ENCODE results near the gene FAM81A. TPM values are rescaled to one million over a fixed set of nuclear protein-coding genes. Genes with fewer than 3 reads are reported as not detected.
"Not testable (repeated sequence)": the region's sequence is repeated elsewhere in the genome, so short reads cannot be mapped to it uniquely, and the experiment has no call there.

The FAM81A gene
- total and polyA plus RNA-seq, 9 of the 15 experiments (the other 6 are each of a cell fraction or from before 2014, with no cell fraction given) = not detected

DNA sequence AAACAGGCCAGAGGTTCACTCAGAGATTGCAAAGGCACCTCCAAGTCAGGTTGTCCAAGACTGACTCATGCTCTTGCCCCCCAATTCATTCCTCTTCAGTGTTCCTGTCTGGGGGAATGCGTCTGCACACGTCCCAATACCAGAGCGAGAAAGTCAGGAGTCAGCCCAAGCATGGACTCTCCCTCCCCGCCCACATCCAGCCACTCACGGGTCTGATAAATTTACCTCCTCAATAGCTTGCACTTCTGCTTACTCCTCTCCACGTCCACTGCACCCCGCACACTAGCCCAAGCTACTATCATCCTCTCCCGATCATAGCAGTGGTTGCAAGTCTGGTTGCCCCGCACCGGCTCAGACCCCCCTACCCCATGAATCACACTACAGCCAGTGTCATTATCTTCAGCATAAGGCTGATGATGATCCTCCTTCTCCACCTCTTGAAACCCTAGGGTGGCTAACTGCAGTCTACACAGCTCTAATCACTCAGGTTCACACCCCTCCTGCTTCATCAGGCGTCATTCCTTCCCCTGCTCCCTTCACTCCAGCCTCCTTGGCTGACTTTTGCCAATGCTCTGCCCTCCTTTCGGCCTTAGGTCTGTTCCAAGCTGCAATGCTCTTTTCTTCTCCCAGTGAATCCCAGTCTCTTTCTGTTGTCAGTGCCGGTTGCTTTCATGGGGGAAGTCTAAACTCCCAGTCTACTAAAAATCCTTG lies 37.7 kb upstream of the FAM81A start:
- no peaks in the 10 kb centered on the region for H3K9me1 ChIP-seq (ENCODE audit: control insufficient read depth, insufficient read depth, low read length)
- H2AFZ ChIP-seq (ENCODE audit: low read depth, low read length) = no peak overlapping the region
- H3K4me2 ChIP-seq (ENCODE audit: insufficient read depth, low read length) = no peak overlapping the region
- WGBS (ENCODE audit: insufficient coverage, low coverage, missing lambda C conversion rate) = 0% methylated on average over 13 of the region's 13 CpGs
- no peaks in the 10 kb centered on the region for H4K20me1 ChIP-seq (replicated peaks; ENCODE audit: control insufficient read depth, insufficient read depth, low read length)
- BruUV-seq (replicated peaks) = no TSS peak
- no peak overlapping the region for H3K27ac ChIP-seq (ENCODE audit: extremely low read depth, low read depth, low read length)
- intact Hi-C loops (cut with micrococcal nuclease) (no loop called here), in situ Hi-C loops (cut with MboI) (no loop called here)
- peaks cover 18 to 36% of the 10 kb centered on the region in 2 experiments for H3K27me3 ChIP-seq (ENCODE audit: control insufficient read depth in 2 of 2, insufficient read depth in 2 of 2, low read length in 2 of 2)
- no peaks in the 10 kb centered on the region for H3K79me2 ChIP-seq (ENCODE audit: control insufficient read depth, insufficient read depth, low read length)
- POLR2A ChIA-PET = interaction anchor here (0.7 kb wide), 1 partner anchor 99 kb away, joined by 3 read pairs; no protein-coding TSS in a partner anchor
- H3K4me1 ChIP-seq (replicated peaks in 1 of 2; ENCODE audit: control insufficient read depth in 2 of 2, insufficient read depth in 2 of 2, low read length in 2 of 2) = no peaks in the 10 kb centered on the region
- no peak overlapping the region for H3K4me3 ChIP-seq
- no peak for TF ChIP-seq TEAD2 (tag; IDR thresholded peaks at IDR 0.05)
- TF ChIP-seq, protein P1, sequence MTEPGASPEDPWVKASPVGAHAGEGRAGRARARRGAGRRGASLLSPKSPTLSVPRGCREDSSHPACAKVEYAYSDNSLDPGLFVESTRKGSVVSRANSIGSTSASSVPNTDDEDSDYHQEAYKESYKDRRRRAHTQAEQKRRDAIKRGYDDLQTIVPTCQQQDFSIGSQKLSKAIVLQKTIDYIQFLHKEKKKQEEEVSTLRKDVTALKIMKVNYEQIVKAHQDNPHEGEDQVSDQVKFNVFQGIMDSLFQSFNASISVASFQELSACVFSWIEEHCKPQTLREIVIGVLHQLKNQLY (CRISPR knock-in tag; conservative IDR thresholded peaks at IDR 0.05) = no peak
- no peak for TF ChIP-seq NR0B1 (IDR thresholded peaks at IDR 0.05; ENCODE audit: partially characterized antibody)
- DNase-seq (ENCODE audit: extremely low read depth in 1 of 4, low spot score in 3 of 4) (no peak), ATAC-seq (no peak), FAIRE-seq (no peak)
- no peak overlapping the region for H3K9ac ChIP-seq (ENCODE audit: insufficient read depth in 1 of 2, low read depth in 2 of 2, low read length in 2 of 2)
- CTCF ChIA-PET (ENCODE audit: low intra/inter-chr PET ratio) = no interaction called here
- H3K9me3 ChIP-seq (replicated peaks; ENCODE audit: control insufficient read depth, insufficient read depth, low read depth, low read length) = no peaks in the 10 kb centered on the region
- no peaks in the 10 kb centered on the region for H3K36me3 ChIP-seq (ENCODE audit: control insufficient read depth, insufficient read depth, low read length)

- H3K36me3 ChIP-seq (ENCODE audit: control insufficient read depth, insufficient read depth, low read length); FAIRE-seq; ATAC-seq; H4K20me1 ChIP-seq (replicated peaks; ENCODE audit: control insufficient read depth, insufficient read depth, low read length); H3K4me2 ChIP-seq (ENCODE audit: insufficient read depth, low read length); H3K9me3 ChIP-seq (replicated peaks; ENCODE audit: control insufficient read depth, insufficient read depth, low read depth, low read length); H2AFZ ChIP-seq (ENCODE audit: low read depth, low read length); H3K27ac ChIP-seq (ENCODE audit: extremely low read depth, low read depth, low read length); H3K4me1 ChIP-seq (replicated peaks in 1 of 2; ENCODE audit: control insufficient read depth in 2 of 2, insufficient read depth in 2 of 2, low read length in 2 of 2); BruUV-seq (replicated peaks); H3K9ac ChIP-seq (ENCODE audit: insufficient read depth in 1 of 2, low read depth in 2 of 2, low read length in 2 of 2); in situ Hi-C loops (cut with MboI); H3K79me2 ChIP-seq (ENCODE audit: control insufficient read depth, insufficient read depth, low read length); DNase-seq (ENCODE audit: extremely low read depth in 1 of 4, low spot score in 3 of 4); intact Hi-C loops (cut with micrococcal nuclease); H3K4me3 ChIP-seq; H3K9me1 ChIP-seq (ENCODE audit: control insufficient read depth, insufficient read depth, low read length): not testable (repeated sequence)
- WGBS (ENCODE audit: insufficient coverage, low coverage, missing lambda C conversion rate) = 1% methylated on average over 10 of the region's 10 CpGs
- ChIA-PET POLR2A (interaction anchor here (0.7 kb wide), 1 partner anchor 98 kb away, joined by 3 read pairs; no protein-coding TSS in a partner anchor), CTCF (ENCODE audit: low intra/inter-chr PET ratio) (interaction anchor here (0.6 kb wide), 1 partner anchor 778 kb away, joined by 7 read pairs; no protein-coding TSS in a partner anchor)
- peaks cover 19 to 41% of the 10 kb centered on the region in 2 experiments for H3K27me3 ChIP-seq (ENCODE audit: control insufficient read depth in 2 of 2, insufficient read depth in 2 of 2, low read length in 2 of 2)
Observed at GRCh38 chr15:59401051-59401823, 36.7 kb upstream of the FAM81A start.

All from K562 (cell line).